Adrenal gland (tissue), 5 donors: ENCODE results near the gene GALNT6.

Experiments used
- POLR2A ChIP-seq, 2 donors: fragments of 450-650 bp; IDR thresholded peaks; one replicate each; pipeline ENCODE4 v1.6.1; 2017; ENCODE audit warnings: antibody characterized with exemption in 2 of 2, mild to moderate bottlenecking in 2 of 2, moderate library complexity in 1 of 2
- TF ChIP-seq, protein P1 (sequence below), 6 experiments: fragments of 450-650 bp in 4 of 6; fragments of 200-600 bp in 2 of 6; sonication (generic) in 1 of 6; IDR thresholded peaks; 1 replicate in 5 of 6; 2 replicates in 1 of 6; pipeline versions ENCODE4 v1.5.1 to v1.8.0; 2016 to 2021; ENCODE audit warnings: antibody characterized with exemption in 6 of 6, mild to moderate bottlenecking in 2 of 6, moderate library complexity in 1 of 6
- donor health status: DM: no; HTN: no; CAD: no.

DNA sequence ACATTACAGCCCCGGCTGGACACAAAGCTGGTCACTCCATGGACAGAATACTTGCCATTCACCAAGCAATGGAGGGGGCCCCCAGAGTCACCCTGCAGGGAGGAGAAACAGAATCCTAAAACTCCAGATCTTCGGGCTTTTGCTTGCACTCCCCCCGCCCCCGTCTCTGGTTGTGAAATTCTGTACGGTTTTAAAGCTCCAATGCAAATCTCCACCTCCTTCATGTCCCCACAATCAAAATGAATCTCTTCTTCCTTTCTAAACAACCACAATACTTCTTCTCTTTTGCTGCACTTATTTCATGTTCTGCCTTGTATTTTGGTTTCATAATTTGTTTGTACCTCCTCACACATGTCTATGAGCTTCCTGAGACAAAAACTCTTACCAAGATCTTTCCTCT lies 61.5 kb downstream of the GALNT6 start:
- TF ChIP-seq, protein P1, sequence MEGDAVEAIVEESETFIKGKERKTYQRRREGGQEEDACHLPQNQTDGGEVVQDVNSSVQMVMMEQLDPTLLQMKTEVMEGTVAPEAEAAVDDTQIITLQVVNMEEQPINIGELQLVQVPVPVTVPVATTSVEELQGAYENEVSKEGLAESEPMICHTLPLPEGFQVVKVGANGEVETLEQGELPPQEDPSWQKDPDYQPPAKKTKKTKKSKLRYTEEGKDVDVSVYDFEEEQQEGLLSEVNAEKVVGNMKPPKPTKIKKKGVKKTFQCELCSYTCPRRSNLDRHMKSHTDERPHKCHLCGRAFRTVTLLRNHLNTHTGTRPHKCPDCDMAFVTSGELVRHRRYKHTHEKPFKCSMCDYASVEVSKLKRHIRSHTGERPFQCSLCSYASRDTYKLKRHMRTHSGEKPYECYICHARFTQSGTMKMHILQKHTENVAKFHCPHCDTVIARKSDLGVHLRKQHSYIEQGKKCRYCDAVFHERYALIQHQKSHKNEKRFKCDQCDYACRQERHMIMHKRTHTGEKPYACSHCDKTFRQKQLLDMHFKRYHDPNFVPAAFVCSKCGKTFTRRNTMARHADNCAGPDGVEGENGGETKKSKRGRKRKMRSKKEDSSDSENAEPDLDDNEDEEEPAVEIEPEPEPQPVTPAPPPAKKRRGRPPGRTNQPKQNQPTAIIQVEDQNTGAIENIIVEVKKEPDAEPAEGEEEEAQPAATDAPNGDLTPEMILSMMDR (IDR thresholded peaks at IDR 0.05) = no peak
- no peak for TF ChIP-seq POLR2A (IDR thresholded peaks at IDR 0.05)
